HG03095 (cell line): ENCODE data around the gene OVOL2.
"Not testable (repeated sequence)": the region's sequence is repeated elsewhere in the genome, so short reads cannot be mapped to it uniquely, and the experiment has no call there.

ENCODE experiments used
- ATAC-seq: cut with Tn5 transposase; IDR thresholded peaks from one replicate; pipeline ENCODE4 v1.9.1; 2021; ENCODE audit warnings: moderate library complexity; ENCODE audit not compliant: unreplicated experiment

OVOL2 gene

GRCh38 chr20:18057101-18057993, at the start of gene OVOL2:
Gene OVOL2 (minus strand): TSS chr20:18057916. CDS start chr20:18057634, 282 bp downstream.
- no peak for ATAC-seq

- no peak for ATAC-seq
Measured at GRCh38 chr20:18103497-18103896, 45.8 kb upstream of the OVOL2 start.

- no peak for ATAC-seq
Measured at GRCh38 chr20:18101125-18101810, 43.6 kb upstream of the OVOL2 start.

DNA sequence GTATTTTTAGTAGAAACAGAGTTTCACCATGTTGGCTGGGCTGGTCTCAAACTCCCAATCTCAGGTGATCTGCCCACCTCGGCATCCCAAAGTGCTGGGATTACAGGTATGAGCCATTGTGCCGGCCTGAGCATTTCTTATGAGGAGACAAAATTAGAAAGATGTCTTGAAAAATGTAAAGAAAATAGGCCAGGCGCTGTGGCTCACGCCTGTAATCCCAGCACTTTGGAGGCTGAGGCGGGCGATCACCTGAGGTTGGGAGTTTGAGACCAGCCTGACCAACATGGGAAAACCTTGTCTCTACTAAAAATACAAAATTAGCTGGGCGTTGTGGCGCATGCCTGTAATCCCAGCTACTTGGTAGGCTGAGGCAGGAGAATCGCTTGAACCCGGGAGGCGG, 42.9 kb upstream of the OVOL2 start:
- not testable (repeated sequence) for ATAC-seq

DNA sequence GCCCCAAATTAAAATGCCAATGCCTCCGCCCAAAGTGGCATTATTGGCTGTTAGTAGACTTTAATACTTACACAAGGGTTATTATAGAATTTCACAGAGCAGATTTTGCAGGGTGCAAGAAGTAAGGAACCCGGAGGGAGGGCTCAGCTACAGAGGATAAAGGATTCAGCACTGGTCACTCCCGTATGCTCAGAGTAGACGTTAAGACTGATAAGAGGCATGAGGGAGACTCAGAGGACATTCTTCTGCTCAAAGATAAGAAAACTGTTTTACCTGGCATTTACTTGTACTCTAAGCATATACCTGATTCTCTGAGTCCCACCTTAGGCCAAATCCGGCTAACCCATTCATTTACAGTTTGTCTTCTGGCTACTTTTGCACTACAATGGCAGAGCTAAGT, 36.5 kb upstream of the OVOL2 start:
- no peak for ATAC-seq

DNA sequence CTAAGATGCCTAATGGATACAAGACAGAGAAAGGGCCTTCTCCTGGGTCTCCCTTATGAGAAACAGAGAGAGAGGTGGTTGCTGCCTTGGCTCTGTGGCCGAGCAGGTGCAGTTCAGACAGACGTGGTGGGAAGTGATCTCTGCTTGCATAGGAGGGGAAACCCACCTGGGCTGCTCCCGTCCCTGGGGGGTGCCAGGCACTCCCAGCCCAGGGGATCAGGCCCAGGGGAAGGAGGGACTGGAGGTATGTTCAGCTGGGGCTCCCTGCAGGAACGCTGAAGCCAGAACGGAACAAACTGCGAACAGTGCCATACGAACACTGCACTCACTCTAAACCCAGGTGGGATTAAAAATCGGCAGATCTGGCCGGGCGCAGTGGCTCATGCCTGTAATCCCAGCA, 35.7 kb upstream of the OVOL2 start:
- ATAC-seq, result no peak

GRCh38 chr20:18092890-18093289, 35.2 kb upstream of the OVOL2 start:
- no peak for ATAC-seq

- ATAC-seq, result no peak
Measured at GRCh38 chr20:18091623-18092022, 33.9 kb upstream of the OVOL2 start.

GRCh38 chr20:18090477-18090876, 32.8 kb upstream of the OVOL2 start:
- ATAC-seq, result no peak

DNA sequence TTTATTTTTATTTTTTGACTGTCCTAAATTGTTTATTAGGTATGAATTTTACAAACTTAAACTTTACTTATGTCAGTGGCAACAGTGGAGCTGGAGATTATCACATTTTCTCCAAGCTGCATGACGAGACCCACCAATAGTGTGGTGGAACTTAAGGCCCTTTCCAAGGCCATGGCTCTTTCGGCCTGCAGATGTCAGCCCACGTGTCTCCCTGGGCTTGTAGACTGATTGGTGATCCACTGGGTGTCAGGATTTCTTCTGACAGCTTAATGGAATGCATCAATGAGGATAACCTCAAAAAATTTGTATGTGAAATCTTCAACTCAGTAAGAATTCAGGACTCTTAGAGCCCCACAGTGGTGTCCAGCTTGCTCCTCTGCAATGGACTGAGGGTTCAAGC, 32.3 kb upstream of the OVOL2 start:
- no peak for ATAC-seq

DNA sequence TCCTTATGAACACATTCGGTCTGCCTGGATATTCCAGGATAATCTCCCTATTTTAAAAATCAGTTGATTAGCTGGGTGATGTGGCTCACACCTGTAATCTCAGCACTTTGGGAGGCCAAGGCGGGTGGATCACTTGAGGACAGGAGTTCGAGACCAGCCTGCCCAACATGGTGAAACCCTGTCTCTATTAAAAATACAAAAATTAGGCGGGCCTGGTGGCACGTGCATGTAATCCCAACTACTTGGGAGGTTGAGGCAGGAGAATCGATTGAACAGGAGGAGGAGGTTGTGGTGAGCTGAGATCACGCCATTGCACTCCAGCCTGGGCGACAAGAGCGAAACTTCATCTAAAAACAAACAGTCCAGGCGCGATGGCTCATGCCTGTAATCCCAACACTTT, 31.1 kb upstream of the OVOL2 start:
- ATAC-seq, result not testable (repeated sequence)

- not testable (repeated sequence) for ATAC-seq
Measured at GRCh38 chr20:18088298-18088697, 30.6 kb upstream of the OVOL2 start.

DNA sequence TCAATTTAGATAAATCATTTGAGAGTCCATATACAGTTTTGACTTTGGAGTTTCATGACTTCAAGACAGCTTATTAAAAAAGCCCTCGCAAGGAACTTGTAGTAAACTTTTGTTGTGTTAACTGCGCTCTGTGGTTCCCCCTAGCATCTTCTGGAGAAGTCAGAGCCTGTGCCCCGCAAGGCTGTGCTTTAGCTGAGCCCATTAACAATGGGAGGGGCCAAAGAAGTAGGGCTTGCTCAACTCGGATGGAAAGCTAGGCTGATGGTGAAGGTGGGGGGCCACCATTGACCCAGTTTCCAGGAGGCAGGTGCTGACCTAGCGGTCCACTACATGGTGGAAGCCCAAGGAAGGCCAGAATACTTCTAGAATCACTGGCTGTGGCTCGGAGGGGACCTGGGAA, 29.3 kb upstream of the OVOL2 start:
- ATAC-seq, result no peak

DNA sequence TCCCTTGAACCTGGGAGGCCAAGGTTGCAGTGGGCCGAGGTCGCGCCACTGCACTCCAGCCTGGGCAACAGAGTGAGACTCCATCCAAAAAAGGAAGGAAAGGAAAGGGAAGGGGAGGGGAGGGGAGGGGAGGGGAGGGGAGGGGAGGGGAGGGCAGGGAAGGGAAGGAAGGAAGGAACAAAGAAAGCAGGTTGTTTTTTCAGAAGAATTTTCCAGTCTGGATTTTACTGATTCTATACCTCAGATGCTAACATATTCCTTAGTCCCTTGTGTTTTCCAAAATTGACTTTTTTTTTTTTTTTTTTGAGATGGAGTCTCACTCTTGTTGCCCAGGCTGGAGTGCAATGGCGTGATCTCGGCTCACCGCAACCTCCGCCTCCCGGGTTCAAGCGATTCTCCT, 23.1 kb upstream of the OVOL2 start:
- not testable (repeated sequence) for ATAC-seq

DNA sequence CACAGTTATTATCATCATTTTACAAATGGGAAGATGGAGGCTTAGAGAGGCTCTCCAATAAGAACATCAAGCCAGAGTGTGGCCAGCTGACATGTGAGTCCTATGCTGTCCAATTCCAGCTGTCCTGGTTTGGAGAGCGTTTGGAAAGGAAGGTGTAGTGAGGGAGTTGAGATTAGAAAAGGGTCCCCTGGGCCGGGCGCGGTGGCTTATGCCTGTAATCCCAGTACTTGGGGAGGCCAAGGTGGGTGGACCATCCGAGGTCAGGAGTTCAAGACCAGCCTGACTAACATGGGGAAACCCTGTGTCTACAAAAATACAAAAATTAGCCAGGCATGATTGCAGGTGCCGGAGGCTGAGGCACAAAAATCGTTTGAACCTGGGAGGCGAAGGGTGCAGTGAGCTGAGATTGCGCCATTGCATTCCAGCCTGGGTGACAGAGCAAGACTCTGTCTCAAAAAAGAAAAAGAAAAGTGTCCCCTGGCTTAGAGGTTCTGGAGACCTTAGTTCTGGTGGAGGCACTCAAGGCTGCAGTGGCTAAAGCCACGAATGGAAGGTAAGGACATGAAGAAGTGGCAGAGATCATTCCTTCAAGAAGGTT, 22.1 kb upstream of the OVOL2 start:
- ATAC-seq, result no peak

DNA sequence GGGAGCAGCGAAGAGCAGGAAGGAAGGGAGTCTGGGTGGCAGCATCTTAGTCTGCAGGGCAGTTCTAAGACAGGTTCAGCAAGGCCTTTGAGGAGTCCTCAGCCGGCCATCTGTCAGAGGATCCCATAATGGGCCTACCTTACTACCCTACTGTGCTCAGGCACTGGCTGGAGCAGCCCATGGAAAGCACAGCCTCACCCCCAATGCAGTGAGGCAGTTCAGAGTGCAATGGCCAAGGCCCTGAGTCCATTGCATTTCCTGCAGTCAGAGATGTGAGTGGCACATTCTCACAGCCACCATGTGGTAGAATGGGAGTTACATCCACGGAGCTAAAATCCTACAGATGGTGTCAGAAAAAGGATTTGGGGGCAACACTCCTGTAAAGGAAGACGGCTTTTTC, 19.4 kb upstream of the OVOL2 start:
- no peak for ATAC-seq

GRCh38 chr20:18072532-18072931, 14.8 kb upstream of the OVOL2 start:
- ATAC-seq, result no peak

GRCh38 chr20:18066421-18067333, 9.0 kb upstream of the OVOL2 start:
- no peak for ATAC-seq

- no peak for ATAC-seq
Measured at GRCh38 chr20:18063676-18064075, 6.0 kb upstream of the OVOL2 start.

- no peak for ATAC-seq
Measured at GRCh38 chr20:18059603-18060002, 1.9 kb upstream of the OVOL2 start.
